Measurements from ENCODE around the gene CASP12.

The CASP12 gene

GRCh38 chr11:104841185-104841584 lies 57.1 kb downstream of the CASP12 start:
- H3K4me3 ChIP-seq (ENCODE audit: low read depth, low read length): no peak overlapping the region
- no peak for TF ChIP-seq CTCF (IDR thresholded peaks at IDR 0.05; ENCODE audit: low read depth, low read length)

GRCh38 chr11:104837969-104838639 lies 60.2 kb downstream of the CASP12 start:
- no peak overlapping the region for H3K4me3 ChIP-seq (ENCODE audit: low read depth, low read length)
- TF ChIP-seq CTCF (IDR thresholded peaks at IDR 0.05; ENCODE audit: low read depth, low read length): no peak

GRCh38 chr11:104836691-104837090 lies 61.6 kb downstream of the CASP12 start:
- no peak overlapping the region for H3K4me3 ChIP-seq (ENCODE audit: low read depth, low read length)
- TF ChIP-seq CTCF (IDR thresholded peaks at IDR 0.05; ENCODE audit: low read depth, low read length): no peak
